ENCODE results near the gene RAB15. TPM values are rescaled to one million over a fixed set of nuclear protein-coding genes. Genes with fewer than 3 reads are reported as not detected.

RAB15 gene
- polyA plus RNA-seq, 12 donors, result 22.5 to 42.6 (median 30.3) TPM; not detected in 1

DNA sequence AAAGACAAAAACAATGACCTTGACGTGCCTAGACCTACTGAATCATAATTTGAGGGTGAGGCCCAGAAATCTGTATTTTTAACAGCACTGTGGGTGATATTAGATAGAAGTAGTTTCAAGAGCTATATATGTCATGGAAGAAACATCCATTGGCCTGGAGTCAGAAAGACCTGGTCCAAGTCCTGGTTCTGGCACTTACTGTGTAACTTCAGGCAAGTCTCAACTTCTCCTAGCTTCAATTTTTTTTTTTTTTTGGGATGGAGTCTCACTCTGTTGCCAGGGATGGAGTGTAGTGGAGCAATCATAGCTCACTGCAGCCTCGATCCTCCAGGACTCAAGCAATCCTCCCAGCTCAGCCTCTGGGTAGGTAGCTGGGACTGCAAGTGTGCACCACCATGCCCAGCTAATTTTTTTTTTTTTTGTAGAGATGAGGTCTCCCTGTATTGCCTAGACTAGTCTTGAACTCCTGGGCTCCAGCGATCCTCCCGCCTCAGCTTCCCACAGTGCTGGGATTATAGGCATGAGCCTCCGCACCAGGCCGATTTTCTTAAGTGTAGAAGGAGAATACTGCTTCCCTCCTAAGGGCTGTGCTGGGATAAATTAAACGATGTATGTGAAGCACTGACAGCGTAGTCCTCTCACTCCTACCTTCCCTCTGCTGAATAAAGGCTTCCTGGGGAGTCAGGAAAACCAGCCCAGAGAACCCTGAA, 15.3 kb downstream of the RAB15 start:
- no peak for DNase-seq

DNA sequence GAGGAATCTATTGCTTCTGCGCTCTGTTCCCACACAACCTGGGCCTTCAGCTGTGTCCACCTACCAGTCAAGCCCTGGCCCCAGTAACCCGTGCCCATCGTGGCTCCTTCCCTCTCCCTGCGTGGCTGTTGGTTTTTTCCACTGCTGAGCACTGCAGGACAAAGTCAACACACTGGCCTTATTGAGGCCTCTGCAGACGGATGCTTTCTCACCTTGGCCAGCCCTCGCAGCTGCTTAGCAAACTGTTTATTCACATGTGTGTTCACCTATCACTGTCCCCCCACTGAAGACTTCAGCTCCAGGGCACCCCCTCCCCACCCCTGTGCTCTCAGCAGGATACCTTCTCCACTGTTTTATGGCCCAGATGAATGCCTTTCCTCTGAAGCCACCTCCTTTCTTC, 16.8 kb downstream of the RAB15 start:
- no peak for DNase-seq

DNA sequence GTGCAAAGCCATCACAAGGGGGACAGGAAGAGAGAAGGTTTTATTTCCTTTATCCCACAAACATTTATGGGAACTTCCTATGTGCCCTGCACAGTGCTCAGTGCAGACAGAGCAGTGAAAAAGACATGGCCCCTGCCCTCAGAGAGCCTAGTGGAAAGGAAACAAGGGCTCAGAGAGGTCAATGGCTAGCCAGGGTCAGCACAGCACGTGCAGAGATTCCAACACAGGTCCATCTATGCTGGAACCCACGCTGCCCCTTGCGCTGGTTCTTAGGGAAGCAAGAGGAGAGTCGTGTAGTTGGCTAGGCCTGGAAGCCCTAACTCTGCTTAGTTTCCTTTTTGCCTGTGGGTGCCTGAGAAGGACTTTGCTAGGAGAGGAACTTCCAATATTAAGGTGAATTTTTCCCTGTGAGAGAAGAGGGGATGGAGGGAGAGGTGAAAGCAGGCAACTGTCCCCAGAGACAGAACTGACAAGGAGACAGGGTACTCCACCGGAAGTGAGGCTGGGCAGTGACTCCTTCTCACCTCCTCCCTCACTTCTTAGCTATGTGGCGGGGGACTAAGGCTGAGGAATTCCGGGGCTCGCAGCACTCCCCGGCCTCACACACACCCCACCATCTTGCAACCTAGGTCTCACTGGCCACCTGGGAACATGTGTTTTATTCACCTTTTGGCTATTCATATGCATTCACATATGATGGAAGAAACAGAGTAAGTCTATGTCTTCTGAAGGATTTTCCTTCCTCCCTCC, 17.5 kb downstream of the RAB15 start:
- DNase-seq, result no peak

DNA sequence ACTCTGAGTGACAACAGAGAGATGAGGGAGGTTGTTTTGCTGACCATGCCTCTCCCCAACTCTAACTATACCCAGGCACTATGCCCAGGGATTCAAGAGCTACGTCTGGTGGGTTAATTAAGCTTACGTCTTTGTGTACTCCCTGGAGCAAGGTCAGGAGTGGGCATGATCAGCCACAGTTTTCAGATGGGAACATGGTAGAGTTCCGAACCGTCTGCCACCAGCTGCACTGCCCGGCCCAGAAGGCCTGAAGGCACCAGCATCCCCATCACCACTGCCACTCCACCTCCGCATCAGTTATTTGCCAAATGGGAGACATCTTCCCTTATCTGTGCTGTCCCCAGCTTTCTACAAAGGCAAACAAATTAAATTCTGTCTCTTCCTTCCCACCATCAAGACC, 18.5 kb downstream of the RAB15 start:
- no peak for DNase-seq

DNA sequence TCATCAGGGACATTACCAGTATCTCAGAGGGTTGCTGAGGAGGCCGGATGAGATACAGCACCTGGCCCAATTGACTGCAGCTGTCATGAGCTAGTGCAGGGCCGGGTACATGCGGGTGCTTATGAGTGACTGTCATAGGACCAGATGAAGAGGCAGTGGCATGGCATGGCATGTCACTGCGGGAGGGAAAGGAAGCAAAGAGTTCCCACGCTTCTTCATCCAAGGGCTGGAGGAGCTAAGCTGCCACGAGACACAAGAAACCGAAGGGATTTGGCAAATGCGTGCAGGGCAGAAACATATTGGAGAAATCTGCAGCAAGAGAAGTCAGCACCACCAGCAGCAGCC, 18.9 kb downstream of the RAB15 start:
- DNase-seq, result no peak

DNA sequence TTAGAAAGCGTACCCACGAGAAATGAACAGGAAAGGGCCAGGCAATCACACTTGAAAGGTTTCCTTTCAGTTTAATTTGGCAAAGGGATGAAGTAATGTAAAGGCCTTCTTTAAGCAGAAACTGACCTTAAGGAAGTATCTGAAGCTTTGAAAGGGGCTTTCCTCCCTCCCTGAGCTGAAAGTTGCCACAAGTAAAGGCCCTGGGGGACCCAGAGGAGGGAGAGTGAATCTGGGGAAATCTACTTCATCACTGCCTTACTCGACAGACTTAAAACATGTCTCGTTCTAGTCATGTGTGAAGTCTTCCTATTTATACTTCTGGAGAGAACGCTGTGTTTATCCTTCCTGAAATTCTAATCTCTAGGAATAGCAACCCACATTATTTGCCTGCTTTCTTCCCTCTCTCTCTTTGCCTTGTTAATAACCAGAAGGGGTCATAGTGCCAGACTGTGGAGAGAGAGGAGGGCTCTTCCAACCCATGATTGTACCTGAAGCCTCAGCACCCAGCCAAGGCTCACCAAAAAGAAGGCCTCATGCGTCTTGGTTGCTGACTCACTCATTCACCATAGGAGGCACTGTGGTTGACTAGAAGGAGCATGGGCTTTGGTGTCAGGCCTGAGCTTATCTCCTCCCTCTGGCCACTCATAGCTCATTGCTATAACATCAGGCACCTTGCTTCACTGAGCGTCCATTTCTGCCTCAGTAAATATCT, 19.4 kb downstream of the RAB15 start:
- DNase-seq, result no peak

DNA sequence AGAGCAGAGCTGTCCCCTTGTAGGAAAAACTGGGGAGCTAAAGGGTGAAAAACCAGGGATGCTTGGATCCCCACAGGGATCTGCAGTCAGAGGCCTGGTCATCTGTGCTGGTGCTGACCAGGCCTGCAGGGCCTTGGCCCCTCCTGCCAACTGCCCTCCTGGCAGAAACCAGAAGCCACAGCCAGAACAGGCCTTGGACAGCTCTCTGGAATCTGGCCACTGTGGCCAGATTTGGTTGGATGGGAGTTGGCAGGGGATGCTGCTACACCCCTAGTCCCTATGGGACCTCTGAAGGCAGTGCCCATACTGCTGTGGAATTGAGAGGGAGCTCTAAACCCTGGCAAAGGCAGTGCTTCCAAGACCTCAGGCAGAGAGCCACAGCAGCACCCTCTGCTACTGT, 20.4 kb downstream of the RAB15 start:
- DNase-seq, result no peak

DNA sequence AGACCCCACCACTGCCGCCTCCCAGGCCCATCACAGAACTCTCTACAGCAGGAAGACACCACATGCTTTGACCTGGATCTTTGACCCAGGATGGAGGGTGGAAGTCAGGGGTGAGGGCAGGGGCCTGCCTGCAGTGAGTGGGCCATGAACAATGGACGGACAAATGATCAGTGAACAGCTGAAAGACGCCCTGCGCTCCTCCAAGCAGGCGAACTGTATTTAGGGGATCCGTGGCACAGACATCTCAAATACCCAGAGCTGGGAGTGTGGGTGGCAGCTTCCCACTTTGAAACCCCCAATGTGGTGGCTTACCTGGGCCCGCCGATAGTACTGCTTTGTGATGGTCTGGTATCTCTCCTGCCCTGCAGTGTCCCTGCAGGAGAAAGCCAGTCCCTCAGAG, 20.8 kb downstream of the RAB15 start:
- DNase-seq, result no peak

DNA sequence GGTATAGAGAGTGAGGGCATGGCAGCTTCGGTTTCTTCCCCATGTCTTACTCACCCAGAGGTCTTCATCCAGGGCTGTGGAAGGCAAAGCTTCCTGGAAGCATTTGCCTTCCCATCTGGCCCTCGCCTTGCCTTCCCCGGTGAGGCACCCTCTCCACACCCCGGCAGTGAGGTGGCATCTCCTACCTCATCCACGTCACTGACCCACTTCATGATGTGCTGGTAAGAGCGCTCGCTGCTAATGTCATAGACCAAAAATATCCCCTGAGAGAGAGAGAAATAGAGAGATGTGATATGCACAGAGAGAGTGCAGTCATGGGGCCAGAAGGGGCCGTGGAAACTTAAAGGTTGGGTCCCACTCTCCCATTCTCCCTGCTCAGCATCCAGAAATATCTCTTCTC, 21.2 kb downstream of the RAB15 start:
- DNase-seq, result no peak

DNA sequence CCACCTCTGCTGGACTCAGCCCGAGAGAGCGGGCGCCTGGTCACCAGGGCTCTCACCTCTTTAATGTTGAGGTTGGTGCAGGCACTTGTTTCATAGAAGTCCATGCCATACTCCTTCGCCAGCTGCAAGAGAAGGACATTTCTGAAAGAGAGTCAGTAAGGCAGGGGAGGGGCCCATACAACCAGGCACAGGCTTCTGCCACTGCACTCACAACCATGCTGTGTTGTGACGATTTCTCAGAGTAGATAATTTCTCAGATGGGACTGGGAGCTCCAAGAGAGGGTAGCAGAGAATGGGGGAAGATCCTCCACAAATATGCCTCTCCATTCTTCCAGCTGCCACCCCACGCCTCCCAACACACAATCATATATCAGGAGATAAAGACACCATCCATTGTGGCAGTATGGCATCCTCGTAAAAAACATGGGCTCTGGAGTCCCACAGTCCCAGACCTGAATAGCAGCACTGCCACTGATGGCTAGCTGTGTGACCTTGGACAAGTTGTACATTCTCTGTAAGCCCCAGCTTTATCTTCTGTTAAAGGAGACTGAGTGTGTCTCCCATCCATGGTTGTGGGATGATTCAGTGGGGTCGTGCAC, 23.4 kb downstream of the RAB15 start:
- DNase-seq, result no peak

DNA sequence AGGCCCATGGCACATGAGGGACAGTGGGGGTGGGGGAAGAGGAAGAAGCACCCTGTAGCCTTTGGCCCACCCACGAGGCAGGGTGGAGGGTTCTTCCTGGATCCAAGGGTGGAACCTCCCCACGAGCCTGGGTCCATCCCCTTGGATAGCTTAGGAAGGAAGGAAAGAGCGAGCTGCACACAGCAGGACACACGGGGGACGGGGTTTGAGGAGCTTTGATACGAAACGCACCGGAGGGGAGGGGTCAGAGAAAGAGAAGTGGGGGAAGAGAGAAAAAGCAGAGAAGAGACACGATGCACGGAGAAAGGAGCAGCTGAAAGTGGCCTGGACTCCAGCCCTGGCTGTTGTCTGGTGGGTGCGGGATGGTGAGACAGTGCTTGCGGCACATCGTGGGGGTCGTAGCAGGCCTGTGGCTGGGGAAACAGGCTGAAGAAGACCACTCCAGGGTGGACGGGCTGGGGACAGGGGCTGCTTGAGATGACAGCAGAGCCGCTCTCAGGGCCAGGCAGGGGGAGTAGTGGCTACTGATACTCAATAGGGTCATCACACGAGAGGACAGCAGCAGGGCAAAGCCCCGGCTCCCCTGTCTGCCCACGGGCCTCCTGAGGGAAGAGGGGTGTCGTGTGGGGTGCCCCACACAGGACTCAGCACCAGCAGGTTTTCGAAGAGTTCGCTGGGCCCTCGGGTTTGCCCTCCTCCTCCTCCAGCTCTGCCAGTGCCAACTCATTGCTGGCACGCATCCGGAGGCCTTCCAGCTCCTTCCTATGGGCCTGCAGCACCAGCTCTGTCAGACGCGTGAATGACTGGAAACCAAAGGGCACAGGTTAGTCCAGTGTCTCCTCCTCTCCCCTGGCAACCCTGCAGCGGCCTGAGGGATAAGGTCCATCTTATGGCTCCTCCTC, 24.2 kb downstream of the RAB15 start:
- DNase-seq, result no peak

DNA sequence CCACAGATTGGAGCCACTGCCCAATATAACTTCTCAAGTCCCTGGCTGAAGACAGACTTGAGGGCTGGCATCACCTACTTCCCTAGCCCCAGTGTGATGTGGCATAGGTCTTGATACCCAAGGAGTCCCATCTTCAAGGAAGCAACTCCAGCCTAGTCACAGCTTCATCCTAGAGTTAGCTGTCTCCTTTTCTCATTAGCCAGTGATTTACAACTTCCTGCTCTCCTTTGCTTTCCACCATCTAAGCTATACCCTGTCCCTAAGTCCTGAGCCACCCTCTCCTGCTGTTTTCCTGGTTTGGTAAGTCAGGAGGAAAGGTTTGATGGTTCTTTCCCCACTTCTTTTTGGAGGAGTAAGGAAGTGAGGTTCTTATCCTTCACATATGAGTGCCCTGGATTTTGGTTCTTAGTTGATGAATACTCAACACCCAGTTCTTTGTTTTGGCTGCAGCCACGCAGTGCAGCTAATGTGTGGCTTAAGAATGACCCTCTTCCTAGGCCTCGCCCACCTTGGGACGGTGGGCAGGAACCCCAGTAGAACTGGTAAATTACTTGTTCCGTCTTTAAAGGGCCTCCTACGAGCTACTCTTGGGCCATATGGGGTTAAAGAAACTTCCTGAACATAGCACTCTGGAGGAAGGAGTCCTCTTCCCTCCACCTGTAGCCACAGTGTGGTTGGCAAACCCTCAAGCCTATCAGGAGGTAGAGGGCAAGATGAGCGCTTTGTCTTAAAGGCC, 25.7 kb downstream of the RAB15 start:
- DNase-seq, result no peak

DNA sequence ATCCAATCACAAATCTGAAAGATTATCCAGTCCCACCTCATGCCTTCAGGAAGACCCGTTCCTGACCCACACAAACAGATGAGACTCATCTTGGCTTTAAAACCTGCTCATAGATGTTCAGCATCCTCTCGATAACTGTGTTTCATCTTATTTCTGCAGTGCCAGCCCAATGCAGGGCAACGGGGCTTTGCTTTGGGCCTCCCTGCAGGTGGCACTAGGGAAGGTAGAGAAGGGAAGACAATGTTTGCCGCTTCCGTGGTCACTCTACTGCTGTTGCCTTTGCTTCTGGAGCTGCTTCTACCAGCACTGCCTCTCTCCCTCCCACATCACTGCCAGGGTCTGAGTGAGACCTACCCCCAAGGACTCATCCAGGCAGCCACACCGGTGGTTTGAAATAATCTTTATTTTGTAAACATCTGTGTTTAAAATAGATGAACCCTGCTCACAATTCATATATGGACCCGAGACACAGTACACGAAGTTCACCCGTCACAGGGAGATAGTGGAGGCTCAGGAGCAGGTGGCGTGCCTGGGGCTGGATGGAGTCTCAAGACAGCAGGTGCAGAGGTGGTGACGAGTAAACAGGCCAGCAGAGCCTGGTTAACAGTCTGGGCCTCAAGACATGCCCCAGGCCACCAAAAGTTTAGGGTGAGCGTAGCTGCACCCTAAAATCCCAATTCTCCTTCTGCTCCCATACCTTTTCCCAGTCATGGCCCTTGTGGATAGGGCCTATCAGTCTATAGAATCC, 26.5 kb downstream of the RAB15 start:
- no peak for DNase-seq

DNA sequence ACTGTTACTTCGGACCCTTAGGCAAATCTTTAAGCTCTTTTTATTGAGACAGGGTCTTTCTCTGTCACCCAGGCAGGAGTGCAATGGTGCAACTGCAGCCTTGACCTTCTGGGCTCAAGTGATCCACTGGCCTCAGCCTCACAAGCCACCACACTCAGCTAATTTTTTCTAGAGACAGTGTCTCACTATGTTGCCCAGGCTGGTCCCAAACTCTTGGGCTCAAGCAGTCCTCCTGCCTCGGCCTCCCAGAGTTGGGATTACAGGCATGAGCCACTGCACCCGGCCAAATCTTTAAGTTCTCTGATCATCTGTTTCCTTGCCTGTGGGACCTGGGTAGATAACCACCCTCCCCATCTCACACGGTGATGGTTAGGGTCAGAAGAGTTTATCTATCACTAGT, 27.3 kb downstream of the RAB15 start:
- DNase-seq, result no peak

DNA sequence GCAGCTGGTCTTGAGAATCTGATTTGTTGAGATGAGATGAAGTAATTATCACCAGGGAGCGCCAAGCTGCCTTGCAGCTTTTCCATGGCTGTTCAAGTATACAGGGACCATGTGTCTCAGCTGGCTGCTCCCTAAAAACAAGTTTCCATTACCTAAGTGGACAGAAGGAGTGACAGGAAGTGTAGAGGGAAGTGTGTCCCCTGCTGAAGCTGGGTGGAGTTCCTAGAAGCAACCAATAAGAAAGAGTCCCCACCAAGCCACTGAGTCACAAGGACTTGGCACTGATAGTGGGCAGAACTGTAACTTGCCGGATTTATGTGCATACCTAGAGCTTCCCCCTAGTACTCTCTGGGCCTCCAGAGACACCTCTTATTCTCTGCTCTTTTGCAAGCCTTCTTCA, 28.1 kb downstream of the RAB15 start:
- no peak for DNase-seq

DNA sequence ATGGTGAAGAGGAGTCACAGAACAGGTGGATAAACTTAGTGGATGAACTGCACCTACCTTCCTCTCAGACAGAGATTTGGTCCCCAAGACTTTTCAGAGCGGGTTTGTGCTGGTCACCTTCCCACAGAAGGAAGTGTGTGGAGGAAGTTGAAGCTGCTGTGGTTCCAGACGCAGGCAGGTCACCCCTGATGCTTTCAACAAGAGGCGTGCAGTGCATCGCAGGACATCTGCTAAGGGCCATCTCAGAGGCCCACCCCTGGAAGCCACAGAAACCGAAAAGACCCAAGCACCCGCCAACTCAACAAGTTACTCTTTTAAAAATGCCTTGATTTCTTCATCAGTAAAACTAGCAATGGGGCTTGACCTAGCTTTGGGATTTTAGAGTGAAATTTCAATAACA, 28.6 kb downstream of the RAB15 start:
- no peak for DNase-seq

DNA sequence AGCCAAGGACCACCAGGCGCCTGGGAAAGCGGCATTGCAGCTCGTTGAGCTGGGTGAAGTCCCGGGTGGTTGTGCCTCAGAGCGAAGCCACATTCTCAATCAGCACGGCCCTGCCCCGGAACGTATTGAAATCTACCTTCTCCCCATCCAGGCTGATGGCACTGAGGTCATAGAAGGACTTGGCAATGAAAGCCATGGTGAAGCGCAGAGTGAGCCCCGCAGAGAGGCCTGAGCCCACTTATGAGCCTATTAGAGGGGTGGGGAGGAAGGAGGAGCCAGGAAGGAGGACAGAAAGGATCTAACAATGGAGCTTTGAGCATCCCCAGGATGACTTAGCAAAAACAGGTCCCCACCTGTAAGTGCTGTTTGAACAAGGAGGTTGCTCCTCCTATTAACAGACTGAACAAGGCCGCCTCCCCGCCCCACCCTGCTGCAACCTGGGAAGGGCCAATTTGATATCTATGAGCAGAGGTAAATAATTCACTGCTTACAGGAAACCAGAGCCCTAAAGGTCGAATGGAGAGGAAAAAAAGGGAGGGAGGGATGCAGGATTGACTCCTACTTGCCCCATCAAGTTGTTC, 29.5 kb downstream of the RAB15 start, which contains the start of gene GPX2:
Gene GPX2, minus strand, starts transcription at position 215 of the 581 bp plus-strand sequence. Its CDS starts 19 bp downstream, at position 196.
- no peak for DNase-seq

DNA sequence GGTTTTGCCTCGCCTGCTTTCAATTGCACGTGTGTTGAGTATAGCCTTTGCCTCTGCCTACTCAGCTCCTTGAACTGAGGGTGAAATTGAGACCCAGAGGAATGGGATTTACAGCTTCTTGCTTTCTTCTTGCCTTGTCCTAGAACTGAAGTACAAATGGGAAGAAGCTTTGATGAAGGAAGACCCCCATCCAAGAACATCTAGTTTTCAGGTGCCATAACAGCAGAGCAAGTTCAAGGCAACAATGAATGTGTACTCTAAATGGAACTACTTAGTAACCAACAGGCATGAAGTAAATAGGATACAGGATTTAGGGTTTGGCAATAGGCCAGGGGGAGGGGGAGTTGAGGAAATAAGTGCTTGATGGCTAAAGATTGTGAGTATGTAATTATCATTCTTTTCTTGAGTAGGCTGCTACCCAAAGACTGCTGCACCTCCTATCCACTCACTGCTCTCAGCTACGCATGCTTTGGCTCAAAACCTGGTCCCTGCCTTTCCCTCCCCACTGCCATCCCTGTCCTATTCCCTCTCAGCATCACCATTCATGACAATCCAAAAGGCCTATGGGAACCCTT, 31.7 kb downstream of the RAB15 start:
- no peak for DNase-seq

DNA sequence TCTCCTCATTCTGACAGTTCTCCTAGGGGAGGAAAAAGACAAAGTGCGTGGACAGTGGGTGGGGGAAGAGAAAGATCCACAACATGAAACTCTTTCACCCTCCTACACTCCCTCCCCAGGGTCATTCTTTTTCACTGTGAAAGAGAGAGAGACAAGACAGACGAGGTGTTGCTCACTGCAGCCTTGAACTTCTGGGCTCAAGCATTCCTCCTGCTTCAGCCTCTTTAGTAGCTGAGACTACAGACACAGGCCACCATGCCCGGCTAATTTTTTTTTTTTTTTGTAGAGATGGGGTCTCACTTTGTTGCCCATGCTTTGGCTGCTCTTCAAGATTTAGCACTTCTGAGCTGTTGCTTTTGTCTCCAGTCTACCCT, 32.3 kb downstream of the RAB15 start:
- no peak for DNase-seq
